ENCODE measurements around the gene TCP10L.

DNA sequence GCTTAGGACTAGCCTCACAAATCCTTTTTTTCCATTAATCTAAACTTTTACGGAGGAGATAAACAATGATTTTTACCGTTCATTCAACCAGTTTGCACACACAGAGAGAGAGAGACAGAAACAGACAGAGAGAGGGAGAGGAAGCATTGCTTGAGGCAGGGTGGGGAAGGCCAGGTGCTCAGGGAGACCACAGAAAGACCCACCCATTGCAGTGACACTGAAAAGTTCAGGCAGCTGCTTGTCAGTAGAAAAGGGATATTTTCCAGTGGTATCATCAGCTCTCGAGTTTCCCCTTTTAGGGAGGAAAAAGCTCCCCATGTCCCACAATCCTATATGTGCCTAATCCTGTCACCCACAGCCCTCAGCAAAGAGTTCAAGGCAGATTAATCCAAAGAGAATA is 27.2 kb downstream of the TCP10L start:
- TF ChIP-seq EZH2 (IDR thresholded peaks at IDR 0.05; ENCODE audit: insufficient read depth, poor library complexity, severe bottlenecking): no peak
- TF ChIP-seq EZH2phosphoT487 (IDR thresholded peaks at IDR 0.05; ENCODE audit: insufficient read depth, low read depth): no peak

Measured in GM23248 (cell line).